ENCODE measurements around the gene OTOG.

Gene OTOG

GRCh38 chr11:17643506-17644405 is 96.7 kb downstream of the OTOG start:
- Histone ChIP-seq H2AFZ (ENCODE audit: low read depth) (no peak overlapping the region), H3K27ac (no peak overlapping the region), H3K36me3 (ENCODE audit: insufficient read depth) (no peaks in the 10 kb centered on the region), H3K9ac (no peak overlapping the region), H3K79me2 (ENCODE audit: insufficient read depth, low read depth) (no peaks in the 10 kb centered on the region), H3K4me3 (IDR thresholded peaks at IDR 0.05; ENCODE audit: insufficient read depth, low read depth, low read length) (no peak overlapping the region), H3K4me1 (ENCODE audit: low read depth, poor library complexity, severe bottlenecking) (no peaks in the 10 kb centered on the region), H3K4me2 (no peak overlapping the region), H4K20me1 (ENCODE audit: insufficient read depth) (no peaks in the 10 kb centered on the region), H3K27me3 (ENCODE audit: insufficient read depth, low read depth) (no peaks in the 10 kb centered on the region)
- TF ChIP-seq, protein P1, sequence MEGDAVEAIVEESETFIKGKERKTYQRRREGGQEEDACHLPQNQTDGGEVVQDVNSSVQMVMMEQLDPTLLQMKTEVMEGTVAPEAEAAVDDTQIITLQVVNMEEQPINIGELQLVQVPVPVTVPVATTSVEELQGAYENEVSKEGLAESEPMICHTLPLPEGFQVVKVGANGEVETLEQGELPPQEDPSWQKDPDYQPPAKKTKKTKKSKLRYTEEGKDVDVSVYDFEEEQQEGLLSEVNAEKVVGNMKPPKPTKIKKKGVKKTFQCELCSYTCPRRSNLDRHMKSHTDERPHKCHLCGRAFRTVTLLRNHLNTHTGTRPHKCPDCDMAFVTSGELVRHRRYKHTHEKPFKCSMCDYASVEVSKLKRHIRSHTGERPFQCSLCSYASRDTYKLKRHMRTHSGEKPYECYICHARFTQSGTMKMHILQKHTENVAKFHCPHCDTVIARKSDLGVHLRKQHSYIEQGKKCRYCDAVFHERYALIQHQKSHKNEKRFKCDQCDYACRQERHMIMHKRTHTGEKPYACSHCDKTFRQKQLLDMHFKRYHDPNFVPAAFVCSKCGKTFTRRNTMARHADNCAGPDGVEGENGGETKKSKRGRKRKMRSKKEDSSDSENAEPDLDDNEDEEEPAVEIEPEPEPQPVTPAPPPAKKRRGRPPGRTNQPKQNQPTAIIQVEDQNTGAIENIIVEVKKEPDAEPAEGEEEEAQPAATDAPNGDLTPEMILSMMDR (conservative IDR thresholded peaks at IDR 0.05; ENCODE audit: low read depth, low read length): no peak

- Histone ChIP-seq H3K9ac (no peak overlapping the region), H3K4me2 (no peak overlapping the region), H3K4me3 (IDR thresholded peaks at IDR 0.05; ENCODE audit: insufficient read depth, low read depth, low read length) (no peak overlapping the region), H3K36me3 (ENCODE audit: insufficient read depth) (no peaks in the 10 kb centered on the region), H4K20me1 (ENCODE audit: insufficient read depth) (no peaks in the 10 kb centered on the region), H3K79me2 (ENCODE audit: insufficient read depth, low read depth) (no peaks in the 10 kb centered on the region), H3K27ac (no peak overlapping the region), H3K27me3 (ENCODE audit: insufficient read depth, low read depth) (no peaks in the 10 kb centered on the region), H2AFZ (ENCODE audit: low read depth) (no peak overlapping the region), H3K4me1 (ENCODE audit: low read depth, poor library complexity, severe bottlenecking) (no peaks in the 10 kb centered on the region)
- TF ChIP-seq, protein P1 (conservative IDR thresholded peaks at IDR 0.05; ENCODE audit: low read depth, low read length): no peak
Measured at GRCh38 chr11:17645190-17645970, 98.3 kb downstream of the OTOG start.

DNA sequence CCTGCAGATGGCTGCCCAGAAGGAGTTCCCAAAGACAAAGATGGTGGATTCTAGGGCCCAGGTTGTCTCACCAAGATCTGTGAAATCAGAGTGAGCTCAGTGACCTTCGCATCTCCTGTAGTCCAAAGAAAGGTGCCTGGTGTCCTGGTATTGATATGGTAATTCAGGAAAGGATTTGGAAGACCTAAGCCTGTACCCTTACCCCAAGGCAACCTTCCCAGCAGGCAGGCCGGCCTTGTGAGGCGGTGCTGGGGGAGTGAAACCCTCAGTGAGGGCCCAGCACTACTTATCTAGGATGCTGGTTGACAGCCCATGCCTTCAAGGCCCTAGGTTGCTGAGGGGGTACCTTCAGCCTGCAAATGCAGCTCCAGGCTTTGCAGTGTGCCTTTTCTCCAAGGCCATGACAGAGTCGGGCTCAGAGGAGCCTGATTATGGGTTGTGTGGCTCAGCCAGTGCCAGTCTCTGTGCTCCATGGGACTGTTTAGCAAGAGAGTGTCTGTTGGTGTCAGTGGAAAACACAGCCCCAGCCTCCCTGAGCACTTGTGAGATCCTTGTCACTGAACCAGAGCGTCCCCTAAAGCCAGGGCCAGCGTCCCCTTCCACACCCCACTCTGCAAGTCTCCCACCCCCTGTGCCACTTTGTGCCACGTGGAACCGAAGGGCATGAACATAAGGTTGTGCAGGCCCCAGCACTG is 99.5 kb downstream of the OTOG start:
- Histone ChIP-seq H3K27me3 (ENCODE audit: insufficient read depth, low read depth) (no peaks in the 10 kb centered on the region), H3K4me2 (no peak overlapping the region), H3K36me3 (ENCODE audit: insufficient read depth) (no peaks in the 10 kb centered on the region), H3K9ac (no peak overlapping the region), H3K4me1 (ENCODE audit: low read depth, poor library complexity, severe bottlenecking) (no peaks in the 10 kb centered on the region), H2AFZ (ENCODE audit: low read depth) (no peak overlapping the region), H4K20me1 (ENCODE audit: insufficient read depth) (no peaks in the 10 kb centered on the region), H3K79me2 (ENCODE audit: insufficient read depth, low read depth) (no peaks in the 10 kb centered on the region), H3K27ac (no peak overlapping the region), H3K4me3 (IDR thresholded peaks at IDR 0.05; ENCODE audit: insufficient read depth, low read depth, low read length) (no peak overlapping the region)
- TF ChIP-seq, protein P1 (conservative IDR thresholded peaks at IDR 0.05; ENCODE audit: low read depth, low read length): no peak

DNA sequence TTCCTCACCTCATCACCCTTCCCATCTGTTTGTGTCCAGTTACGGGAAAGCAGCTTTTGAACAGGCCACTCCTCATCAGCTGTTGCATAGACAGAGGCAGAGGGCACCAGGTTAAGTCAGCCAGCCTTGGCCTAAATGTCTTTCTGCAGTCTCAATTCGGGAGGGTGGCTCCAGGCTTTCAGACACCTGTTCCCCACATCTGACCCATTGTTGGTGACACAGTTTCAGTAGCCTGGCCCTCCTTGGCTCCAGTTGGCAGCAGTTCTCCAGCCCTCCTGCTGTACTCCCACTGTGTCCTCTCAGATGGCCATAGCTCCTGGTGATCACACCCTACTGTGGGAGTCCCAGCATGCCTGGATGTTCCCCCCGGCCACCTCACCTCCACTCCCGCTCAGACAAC is 101.5 kb downstream of the OTOG start:
- Histone ChIP-seq H3K27ac (no peak overlapping the region), H3K36me3 (ENCODE audit: insufficient read depth) (no peaks in the 10 kb centered on the region), H4K20me1 (ENCODE audit: insufficient read depth) (no peaks in the 10 kb centered on the region), H3K4me2 (no peak overlapping the region), H3K4me3 (IDR thresholded peaks at IDR 0.05; ENCODE audit: insufficient read depth, low read depth, low read length) (no peak overlapping the region), H3K27me3 (ENCODE audit: insufficient read depth, low read depth) (no peaks in the 10 kb centered on the region), H3K9ac (no peak overlapping the region), H2AFZ (ENCODE audit: low read depth) (no peak overlapping the region), H3K4me1 (ENCODE audit: low read depth, poor library complexity, severe bottlenecking) (no peaks in the 10 kb centered on the region), H3K79me2 (ENCODE audit: insufficient read depth, low read depth) (no peaks in the 10 kb centered on the region)
- TF ChIP-seq, protein P1 (conservative IDR thresholded peaks at IDR 0.05; ENCODE audit: low read depth, low read length): no peak

All from KMS-11 (cell line).